Measurements from ENCODE around the gene SELENOP.

DNA sequence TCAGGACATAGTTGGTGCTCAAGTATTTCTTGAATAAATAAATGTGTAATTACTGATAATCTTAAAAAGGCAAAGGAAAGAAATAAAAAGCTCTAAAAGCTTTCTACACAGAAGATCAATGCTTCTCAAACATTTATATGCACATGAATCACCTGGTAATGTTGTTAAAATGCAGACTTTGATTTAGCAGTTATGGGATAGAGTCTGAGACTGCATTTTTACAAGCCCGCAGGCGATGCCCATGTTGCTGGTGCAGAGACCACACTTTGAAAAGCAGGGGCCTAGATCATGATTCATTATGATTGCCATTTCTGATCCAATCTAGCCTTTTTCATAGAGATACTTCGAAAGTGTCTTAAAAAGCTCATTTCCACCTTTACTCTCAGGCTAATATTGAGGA is 58.6 kb downstream of the SELENOP start:
- TF ChIP-seq, protein P1, sequence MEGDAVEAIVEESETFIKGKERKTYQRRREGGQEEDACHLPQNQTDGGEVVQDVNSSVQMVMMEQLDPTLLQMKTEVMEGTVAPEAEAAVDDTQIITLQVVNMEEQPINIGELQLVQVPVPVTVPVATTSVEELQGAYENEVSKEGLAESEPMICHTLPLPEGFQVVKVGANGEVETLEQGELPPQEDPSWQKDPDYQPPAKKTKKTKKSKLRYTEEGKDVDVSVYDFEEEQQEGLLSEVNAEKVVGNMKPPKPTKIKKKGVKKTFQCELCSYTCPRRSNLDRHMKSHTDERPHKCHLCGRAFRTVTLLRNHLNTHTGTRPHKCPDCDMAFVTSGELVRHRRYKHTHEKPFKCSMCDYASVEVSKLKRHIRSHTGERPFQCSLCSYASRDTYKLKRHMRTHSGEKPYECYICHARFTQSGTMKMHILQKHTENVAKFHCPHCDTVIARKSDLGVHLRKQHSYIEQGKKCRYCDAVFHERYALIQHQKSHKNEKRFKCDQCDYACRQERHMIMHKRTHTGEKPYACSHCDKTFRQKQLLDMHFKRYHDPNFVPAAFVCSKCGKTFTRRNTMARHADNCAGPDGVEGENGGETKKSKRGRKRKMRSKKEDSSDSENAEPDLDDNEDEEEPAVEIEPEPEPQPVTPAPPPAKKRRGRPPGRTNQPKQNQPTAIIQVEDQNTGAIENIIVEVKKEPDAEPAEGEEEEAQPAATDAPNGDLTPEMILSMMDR (IDR thresholded peaks at IDR 0.05) = no peak
- TF ChIP-seq POLR2A (IDR thresholded peaks at IDR 0.05) = no peak
